GM12892 (cell line): ENCODE measurements around the gene TBC1D22A.

Source experiments
- POLR2A ChIP-seq: IDR thresholded peaks from 2 replicates; pipeline ENCODE4 v1.6.1; 2011; ENCODE audit warnings: low read depth, low read length, control low read depth
- POLR2AphosphoS5 ChIP-seq: IDR thresholded peaks from 2 replicates; pipeline ENCODE4 v1.6.1; 2011; ENCODE audit warnings: low read depth, low read length, control low read depth

- TF ChIP-seq POLR2A, result no peak
- TF ChIP-seq POLR2AphosphoS5, result no peak
Observed at GRCh38 chr22:47015589-47016178, 253.2 kb downstream of the TBC1D22A start.
